Activated B cell treated with CpG ODN at 0.5 μM for 24 hours (primary cell): ENCODE results near the gene PTN. TPM values are rescaled to one million over a fixed set of nuclear protein-coding genes. Genes with fewer than 3 reads are reported as not detected.

ENCODE experiments used
- ATAC-seq: fragments of 200-7000 bp; cut with Tn5 transposase; one replicate; pipeline ENCODE4 v1.10.0; 2021; ENCODE audit warnings: low read depth, mild to moderate bottlenecking, moderate library complexity
- CTCF ChIA-PET: fragments of 350-600 bp; sonication (Branson Sonifier 250); formaldehyde crosslinking; loops from one replicate; lab custom pipeline; 2021; ENCODE audit warnings: antibody characterized with exemption; lab: Charles Lee
- POLR2A ChIA-PET: fragments of 350-600 bp; sonication (Branson Sonifier 250); formaldehyde crosslinking; loops from one replicate; lab custom pipeline; 2021; ENCODE audit warnings: antibody characterized with exemption; lab: Charles Lee
- DNase-seq: peaks from one replicate; pipeline ENCODE4 v3.0.0; 2022
- H3K27ac Mint-ChIP-seq: one replicate; pipeline ENCODE4 v1.8.0; 2020; ENCODE audit warnings: mixed read lengths
- H3K27me3 Mint-ChIP-seq: one replicate; pipeline ENCODE4 v1.8.0; 2021; ENCODE audit warnings: mixed read lengths
- H3K36me3 Mint-ChIP-seq: one replicate; pipeline ENCODE4 v1.8.0; 2021; ENCODE audit warnings: low read depth, mixed read lengths
- H3K4me1 Mint-ChIP-seq: one replicate; pipeline ENCODE4 v1.8.0; 2021; ENCODE audit warnings: mixed read lengths
- H3K4me3 Mint-ChIP-seq: one replicate; pipeline ENCODE4 v1.8.0; 2020; ENCODE audit warnings: mild to moderate bottlenecking, mixed read lengths
- H3K9me3 Mint-ChIP-seq: one replicate; pipeline ENCODE4 v1.8.0; 2020; ENCODE audit warnings: mixed read lengths
- intact Hi-C: fragments of 100-400 bp; cut with micrococcal nuclease; formaldehyde crosslinking; loops from one replicate; pipeline ENCODE4 v1.15.1; 2024
- total RNA-seq: library from RNA; stranded (reverse); gene quantifications from 2 replicates; pipeline ENCODE4 v1.2.3, GENCODE V29; 2022
- TF ChIP-seq, protein P1 (sequence below): fragments of 200-600 bp; IDR thresholded peaks from one replicate; pipeline ENCODE4 v1.8.0; 2022; ENCODE audit warnings: antibody characterized with exemption, mild to moderate bottlenecking

Gene PTN
- total RNA-seq, 1 donor from 2014 or later, result not detected

DNA sequence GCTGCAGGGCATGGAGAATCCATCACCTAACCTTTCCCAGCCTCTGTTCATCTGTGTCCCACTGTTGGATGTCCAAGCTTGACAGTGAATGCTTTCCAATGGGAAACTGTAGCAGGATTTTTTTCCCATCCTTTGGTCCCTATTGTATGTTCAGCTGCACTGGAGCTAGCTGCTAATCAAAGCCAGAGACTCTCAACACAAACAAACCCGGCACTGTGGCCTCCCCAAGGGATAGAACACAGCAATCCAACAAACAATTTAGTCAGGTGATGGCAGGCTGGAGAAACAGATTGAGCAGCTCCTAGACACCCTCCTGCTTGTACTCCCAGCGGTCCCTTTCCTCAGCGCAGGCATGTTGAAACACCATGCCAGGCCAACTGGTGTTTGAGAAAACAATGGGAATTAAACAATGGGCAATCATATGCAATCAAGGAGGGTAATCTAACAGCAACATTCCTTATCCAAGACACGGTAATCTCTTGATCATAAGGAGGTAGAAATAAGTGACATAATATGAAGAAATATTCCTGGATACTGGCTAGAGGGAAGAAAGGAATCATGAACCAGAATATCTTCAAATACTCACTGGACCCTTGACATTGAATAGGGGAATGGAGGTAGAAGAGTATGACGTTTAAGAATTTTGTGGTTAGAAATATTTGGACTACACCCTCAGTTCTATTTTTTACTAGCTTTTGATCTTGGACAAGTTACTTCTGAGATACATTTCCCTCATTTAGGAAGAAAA lies 15.0 kb downstream of the PTN start:
- no peaks in the 10 kb centered on the region for H3K4me1 Mint-ChIP-seq
- no peak overlapping the region for H3K27ac Mint-ChIP-seq
- H3K36me3 Mint-ChIP-seq, result no peaks in the 10 kb centered on the region
- POLR2A ChIA-PET, result no interaction called here
- no peak overlapping the region for H3K4me3 Mint-ChIP-seq
- intact Hi-C loops, result no loop called here
- H3K27me3 Mint-ChIP-seq, result no peaks in the 10 kb centered on the region
- TF ChIP-seq, protein P1, sequence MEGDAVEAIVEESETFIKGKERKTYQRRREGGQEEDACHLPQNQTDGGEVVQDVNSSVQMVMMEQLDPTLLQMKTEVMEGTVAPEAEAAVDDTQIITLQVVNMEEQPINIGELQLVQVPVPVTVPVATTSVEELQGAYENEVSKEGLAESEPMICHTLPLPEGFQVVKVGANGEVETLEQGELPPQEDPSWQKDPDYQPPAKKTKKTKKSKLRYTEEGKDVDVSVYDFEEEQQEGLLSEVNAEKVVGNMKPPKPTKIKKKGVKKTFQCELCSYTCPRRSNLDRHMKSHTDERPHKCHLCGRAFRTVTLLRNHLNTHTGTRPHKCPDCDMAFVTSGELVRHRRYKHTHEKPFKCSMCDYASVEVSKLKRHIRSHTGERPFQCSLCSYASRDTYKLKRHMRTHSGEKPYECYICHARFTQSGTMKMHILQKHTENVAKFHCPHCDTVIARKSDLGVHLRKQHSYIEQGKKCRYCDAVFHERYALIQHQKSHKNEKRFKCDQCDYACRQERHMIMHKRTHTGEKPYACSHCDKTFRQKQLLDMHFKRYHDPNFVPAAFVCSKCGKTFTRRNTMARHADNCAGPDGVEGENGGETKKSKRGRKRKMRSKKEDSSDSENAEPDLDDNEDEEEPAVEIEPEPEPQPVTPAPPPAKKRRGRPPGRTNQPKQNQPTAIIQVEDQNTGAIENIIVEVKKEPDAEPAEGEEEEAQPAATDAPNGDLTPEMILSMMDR, result no peak
- DNase-seq, result no peak
- H3K9me3 Mint-ChIP-seq, result peaks cover 11% of the 10 kb centered on the region
- no peak for ATAC-seq
- CTCF ChIA-PET, result no interaction called here

DNA sequence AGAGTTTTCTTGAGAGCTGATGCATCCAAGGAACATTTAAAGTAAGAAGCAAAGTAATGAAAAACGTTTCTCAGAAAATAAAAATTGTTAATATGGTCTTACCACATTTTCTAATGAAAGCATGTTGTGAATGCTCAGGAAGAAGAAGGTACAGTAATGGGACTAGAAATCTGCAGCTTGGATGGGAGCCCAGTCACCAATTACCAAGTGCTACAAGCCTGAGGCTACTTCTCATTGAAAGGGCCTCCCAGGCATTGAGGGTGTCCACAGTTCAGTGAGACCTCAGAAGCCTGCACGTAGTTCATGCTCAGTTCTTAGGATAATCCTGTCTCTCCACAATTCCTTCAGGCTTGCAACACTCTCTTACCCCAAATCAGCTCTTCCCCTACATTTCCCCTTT lies 17.6 kb downstream of the PTN start:
- Mint-ChIP-seq H3K9me3 (peaks cover 9% of the 10 kb centered on the region), H3K27ac (no peak overlapping the region), H3K4me3 (no peak overlapping the region), H3K4me1 (no peaks in the 10 kb centered on the region), H3K36me3 (no peaks in the 10 kb centered on the region), H3K27me3 (no peaks in the 10 kb centered on the region)
- TF ChIP-seq, protein P1, result no peak
- intact Hi-C loops, result no loop called here
- DNase-seq (no peak), ATAC-seq (no peak)
- POLR2A ChIA-PET, result no interaction called here
- CTCF ChIA-PET, result no interaction called here

DNA sequence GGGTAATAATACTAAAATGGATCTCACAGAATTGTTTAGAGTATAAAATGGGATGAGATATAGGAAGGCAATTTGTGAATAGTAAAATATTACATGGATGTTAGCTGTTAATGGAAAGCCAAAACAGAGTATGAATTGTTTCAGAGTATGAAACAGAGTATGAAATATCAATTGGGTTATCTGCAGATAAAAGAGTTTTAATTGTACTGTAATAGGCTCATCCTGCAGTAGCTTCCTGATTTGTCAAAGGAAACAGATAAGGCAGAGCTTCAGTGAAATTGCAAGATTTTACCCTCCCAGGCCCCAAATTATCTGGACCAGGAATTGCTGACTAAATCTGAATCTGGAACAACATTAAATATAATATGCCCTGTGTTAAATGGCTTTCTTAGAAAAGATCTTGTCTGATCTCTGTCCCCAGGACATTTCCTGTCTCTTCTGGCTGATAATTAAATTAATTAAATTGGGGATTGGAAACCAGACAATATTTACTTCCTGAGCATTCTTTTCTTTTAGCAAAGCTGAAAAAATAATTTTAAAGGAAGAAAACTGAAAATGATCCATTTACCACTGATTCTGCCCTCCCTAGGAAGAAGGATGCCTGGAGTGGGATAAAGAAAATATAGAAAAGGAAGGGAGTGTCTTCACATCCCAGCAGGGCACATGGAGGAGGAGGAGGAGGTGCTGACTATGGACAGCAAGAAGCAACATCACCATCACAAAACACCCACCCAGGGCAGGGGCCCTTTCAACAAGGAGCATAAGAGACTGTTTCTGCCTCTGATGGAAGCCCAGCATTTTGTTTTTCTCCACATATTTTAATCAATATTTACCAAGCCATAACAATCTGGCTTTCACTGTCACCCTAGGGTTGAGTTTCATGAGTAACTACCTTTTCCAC lies 18.5 kb downstream of the PTN start:
- ChIA-PET POLR2A (no interaction called here), CTCF (no interaction called here)
- Mint-ChIP-seq H3K4me1 (no peaks in the 10 kb centered on the region), H3K4me3 (no peak overlapping the region), H3K36me3 (no peaks in the 10 kb centered on the region), H3K27ac (no peak overlapping the region), H3K27me3 (no peaks in the 10 kb centered on the region), H3K9me3 (peaks cover 6% of the 10 kb centered on the region)
- DNase-seq (no peak), ATAC-seq (no peak)
- intact Hi-C loops, result no loop called here
- TF ChIP-seq, protein P1, result no peak

DNA sequence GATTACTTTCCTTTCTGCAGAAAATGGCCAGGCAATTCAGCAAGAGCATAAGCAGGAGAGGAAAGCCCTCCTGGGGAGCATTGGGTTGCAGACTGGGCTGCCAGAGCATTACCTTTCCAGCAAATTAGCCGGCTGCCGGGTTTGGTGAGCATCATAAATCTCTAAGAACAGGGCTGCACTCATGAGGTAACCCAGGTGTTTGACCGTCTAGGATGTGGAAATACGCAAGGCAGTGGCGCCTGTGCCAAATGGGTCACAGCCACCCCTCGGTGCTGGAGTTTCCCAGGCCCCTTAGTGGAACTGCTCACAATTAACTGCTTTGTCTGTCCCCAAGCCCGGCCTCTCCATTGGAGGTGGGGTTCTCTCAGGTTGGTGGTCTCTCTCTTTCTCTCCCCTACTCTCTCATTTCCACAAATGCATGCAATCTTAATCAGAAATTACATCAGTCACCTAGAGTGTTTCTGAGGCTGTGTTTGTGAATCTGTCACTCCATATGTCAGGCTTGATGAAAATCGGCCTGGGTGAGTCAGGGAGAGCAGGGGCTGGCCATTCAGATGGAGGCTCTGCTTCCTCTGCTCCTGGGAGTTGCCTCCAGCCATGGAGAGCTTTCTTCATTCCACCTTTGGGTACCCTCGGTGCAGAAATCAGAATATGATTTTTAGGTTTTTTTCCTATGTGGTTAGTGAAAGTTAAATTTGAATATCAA lies 26.7 kb downstream of the PTN start:
- no peak overlapping the region for H3K4me3 Mint-ChIP-seq
- no peaks in the 10 kb centered on the region for H3K4me1 Mint-ChIP-seq
- intact Hi-C loops, result no loop called here
- no peaks in the 10 kb centered on the region for H3K27me3 Mint-ChIP-seq
- no peak overlapping the region for H3K27ac Mint-ChIP-seq
- TF ChIP-seq, protein P1, result no peak
- no peaks in the 10 kb centered on the region for H3K36me3 Mint-ChIP-seq
- ATAC-seq (no peak), DNase-seq (no peak)
- ChIA-PET CTCF (no interaction called here), POLR2A (interaction anchor here (0.7 kb wide), 1 partner anchor 15 kb away, joined by 3 read pairs; no protein-coding TSS in a partner anchor)
- H3K9me3 Mint-ChIP-seq, result no peaks in the 10 kb centered on the region
